K562 (cell line): Measurements from ENCODE around the gene BAD. TPM values are rescaled to one million over a fixed set of nuclear protein-coding genes. Genes with fewer than 3 reads are reported as not detected.

Experiments used
- ATAC-seq: fragments of 200-7000 bp; cut with Tn5 transposase; 3 replicates; pipeline ENCODE4 v1.9.1; 2020; ENCODE audit warnings: moderate library complexity
- BruUV-seq: library from RNA; stranded (reverse); fragments of 400-500 nt; replicated peaks from 2 replicates; lab custom pipeline; 2021; lab: Mats Ljungman, UMichigan
- CTCF ChIA-PET: fragments of 300-600 bp; formaldehyde crosslinking; extraction: SDS; loops from one replicate; lab custom pipeline; 2021; ENCODE audit warnings: low intra/inter-chr PET ratio; lab: Yijun Ruan, JAX
- POLR2A ChIA-PET: fragments of 300-600, 350-650 bp; sonication (Branson Sonifier 250); formaldehyde crosslinking; extraction: SDS; loops from one replicate; lab custom pipeline; 2021; ENCODE audit warnings: antibody characterized with exemption, inconsistent platforms; lab: Yijun Ruan, JAX
- DNase-seq, 4 experiments: peaks; one replicate each; pipeline versions ENCODE4 v3.0.0 to v3.0.0-alpha.2; 2011 to 2018; ENCODE audit warnings: low spot score in 3 of 4, mixed read lengths in 3 of 4; ENCODE audit errors: extremely low read depth in 1 of 4
- FAIRE-seq: peaks from 2 replicates; lab custom pipeline; 2011; peaks lifted over from hg19 to GRCh38; lab: Jason Lieb, UNC
- H2AFZ ChIP-seq: 2 replicates; pipeline ENCODE4 v1.6.0; 2011; ENCODE audit warnings: low read depth, low read length, control low read depth, inconsistent platforms
- H3K27ac ChIP-seq: fragments of 200-600 bp; 3 replicates; pipeline ENCODE4 v1.8.0; 2011; ENCODE audit warnings: low read depth, mild to moderate bottlenecking, control low read depth, inconsistent platforms, low read length, moderate library complexity, mixed read lengths; ENCODE audit errors: extremely low read depth
- H3K27me3 ChIP-seq, 2 experiments: fragments of 300-600 bp in 1 of 2; 2 replicates in 1 of 2; 3 replicates in 1 of 2; pipeline versions ENCODE4 v1.6.0 to v1.8.0; 2011; ENCODE audit warnings: inconsistent platforms in 2 of 2, low read length in 2 of 2, mild to moderate bottlenecking in 1 of 2, mixed read lengths in 1 of 2, moderate library complexity in 1 of 2; ENCODE audit not compliant: control insufficient read depth in 2 of 2, insufficient read depth in 2 of 2
- H3K36me3 ChIP-seq: fragments of 300-600 bp; 3 replicates; pipeline ENCODE4 v1.8.0; 2011; ENCODE audit warnings: mild to moderate bottlenecking, low read length, inconsistent platforms; ENCODE audit not compliant: control insufficient read depth, insufficient read depth
- H3K4me1 ChIP-seq, 2 experiments: fragments of 200-600 bp in 1 of 2; replicated peaks in 1 of 2; 2 replicates in 1 of 2; 3 replicates in 1 of 2; pipeline versions ENCODE4 v1.5.1 to v1.8.0; 2011; ENCODE audit warnings: inconsistent platforms in 2 of 2, low read length in 2 of 2, mild to moderate bottlenecking in 1 of 2, mixed read lengths in 1 of 2, moderate library complexity in 1 of 2; ENCODE audit not compliant: control insufficient read depth in 2 of 2, insufficient read depth in 2 of 2
- H3K4me2 ChIP-seq: 2 replicates; pipeline ENCODE4 v1.6.1; 2011; ENCODE audit warnings: low read length, control low read depth, inconsistent platforms, mixed read lengths; ENCODE audit not compliant: insufficient read depth
- H3K4me3 ChIP-seq: fragments of 200-600 bp; sonication (generic), shearing (Covaris generic); 2 replicates; pipeline ENCODE4 v1.5.1; 2016; ENCODE audit warnings: control low read depth, inconsistent platforms
- H3K79me2 ChIP-seq: fragments of 200-600 bp; 3 replicates; pipeline ENCODE4 v1.8.0; 2011; ENCODE audit warnings: low read length, inconsistent platforms; ENCODE audit not compliant: control insufficient read depth, insufficient read depth
- H3K9ac ChIP-seq, 2 experiments: 2 replicates each; pipeline versions ENCODE4 v1.6.0 to v1.6.1; 2011; ENCODE audit warnings: low read depth in 2 of 2, low read length in 2 of 2, control low read depth in 1 of 2, inconsistent platforms in 1 of 2, mild to moderate bottlenecking in 1 of 2, mixed read lengths in 1 of 2; ENCODE audit not compliant: insufficient read depth in 1 of 2
- H3K9me1 ChIP-seq: one replicate; pipeline ENCODE4 v1.6.0; 2011; ENCODE audit warnings: inconsistent platforms, mild to moderate bottlenecking, low read length, moderate library complexity; ENCODE audit not compliant: control insufficient read depth, insufficient read depth
- H3K9me3 ChIP-seq: replicated peaks from 2 replicates; pipeline ENCODE4 v1.5.1; 2011; ENCODE audit warnings: low read depth, low read length, inconsistent platforms; ENCODE audit not compliant: control insufficient read depth, insufficient read depth
- H4K20me1 ChIP-seq: replicated peaks from 2 replicates; pipeline ENCODE4 v1.6.1; 2011; ENCODE audit warnings: low read length, inconsistent platforms, mixed read lengths; ENCODE audit not compliant: control insufficient read depth, insufficient read depth
- BCOR ChIP-seq: fragments of 450-650 bp; IDR thresholded peaks from 2 replicates; pipeline ENCODE4 v1.6.1; 2016
- BRCA1 ChIP-seq, 2 experiments: fragments of 450-650 bp in 1 of 2; sonication (generic) in 1 of 2; formaldehyde crosslinking in 1 of 2; IDR thresholded peaks; 2 replicates each; pipeline versions ENCODE4 v1.5.0 to v1.6.1; 2017 to 2020; ENCODE audit warnings: mild to moderate bottlenecking in 1 of 2, missing genetic modification reagents in 1 of 2
- CTBP1 ChIP-seq: fragments of 450-650 bp; IDR thresholded peaks from 2 replicates; pipeline ENCODE4 v1.6.1; 2016; ENCODE audit warnings: borderline replicate concordance
- KDM1A ChIP-seq, 2 experiments: fragments of 450-650 bp; IDR thresholded peaks; 2 replicates each; pipeline ENCODE4 v1.6.1; 2016; ENCODE audit warnings: mild to moderate bottlenecking in 2 of 2
- KLF6 ChIP-seq: fragments of 250-450 bp; sonication (Bioruptor Pico); IDR thresholded peaks from 2 replicates; pipeline ENCODE4 v1.4.0; 2020; ENCODE audit warnings: mild to moderate bottlenecking, moderate library complexity, borderline replicate concordance
- NBN ChIP-seq: fragments of 450-650 bp; IDR thresholded peaks from 2 replicates; pipeline ENCODE4 v1.6.1; 2016; ENCODE audit warnings: low read depth, mild to moderate bottlenecking
- PHB ChIP-seq: fragments of 250-450 bp; sonication (Bioruptor Pico); IDR thresholded peaks from 2 replicates; pipeline ENCODE4 v1.5.0; 2021
- RBFOX2 ChIP-seq: fragments of 200-400 bp; formaldehyde crosslinking; IDR thresholded peaks from 2 replicates; pipeline ENCODE4 v1.6.1; 2017; ENCODE audit warnings: low read depth, mild to moderate bottlenecking, low read length, moderate library complexity
- SRSF9 ChIP-seq: fragments of 200-400 bp; formaldehyde crosslinking; IDR thresholded peaks from 2 replicates; pipeline ENCODE4 v1.6.1; 2017; ENCODE audit warnings: low read depth, low read length, borderline replicate concordance
- WGBS: fragments of 100-300 bp; shearing (Covaris generic); methylation state at CpG from one replicate; pipeline ENCODE4 v1.1.6; 2016; ENCODE audit warnings: low coverage, mixed read lengths; ENCODE audit not compliant: insufficient coverage; ENCODE audit errors: missing lambda C conversion rate; 5-methylcytosine and 5-hydroxymethylcytosine counted together
- in situ Hi-C: fragments of 300-500 bp; cut with MboI; formaldehyde crosslinking; loops from 4 replicates; pipeline ENCODE4 v1.15.0; 2018; ENCODE audit warnings: inconsistent platforms, mixed read lengths
- intact Hi-C: fragments of 100-400 bp; cut with micrococcal nuclease; formaldehyde crosslinking; loops from 2 replicates; pipeline ENCODE4 v1.14.2; 2022
- polyA plus RNA-seq, 8 experiments: library from polyadenylated mRNA; depleted of rRNA in 4 of 8; stranded (reverse) in 5 of 8; unstranded in 3 of 8; fragments of >200 nt; fragmentation: Nextera tagmentation in 2 of 8; fragmentation: Illumina TruSeq in 1 of 8; extraction: Ambion mirVana in 2 of 8; extraction: Trizol in 1 of 8; gene quantifications; 2 replicates each; pipeline versions ENCODE4 v1.2.1 to v1.2.3, GENCODE V29; 2011 to 2014; ENCODE audit warnings: inconsistent platforms in 1 of 8, missing spikeins in 1 of 8
- total RNA-seq, 7 experiments: library from RNA; depleted of rRNA in 6 of 7; stranded (reverse); fragments of >200 nt in 6 of 7; fragmentation: Illumina TruSeq in 2 of 7; extraction: Trizol in 2 of 7; gene quantifications; 2 replicates each; pipeline versions ENCODE4 v1.2.1 to v1.2.3, GENCODE V29; 2011 to 2021; ENCODE audit warnings: low replicate concordance in 1 of 7
- TF ChIP-seq, protein P1 (sequence below): sonication (generic); formaldehyde crosslinking; IDR thresholded peaks from 2 replicates; pipeline ENCODE4 v1.8.1; 2023; ENCODE audit warnings: mild to moderate bottlenecking, missing genetic modification reagents
- TF ChIP-seq, protein P2 (sequence below), 3 experiments: IDR thresholded peaks in 2 of 3; conservative IDR thresholded peaks in 1 of 3; 2 replicates each; pipeline ENCODE4 v1.5.1; 2011 to 2012; ENCODE audit warnings: low read length in 3 of 3, mild to moderate bottlenecking in 3 of 3, control low read depth in 2 of 3, improper control_type of control experiment in 1 of 3, inconsistent platforms in 1 of 3, low read depth in 1 of 3, mixed read lengths in 1 of 3, moderate library complexity in 1 of 3; ENCODE audit not compliant: insufficient read depth in 2 of 3
- TF ChIP-seq, protein P3 (sequence below): fragments of 250-450 bp; sonication (Bioruptor Pico); IDR thresholded peaks from 2 replicates; pipeline ENCODE4 v1.8.0; 2021; ENCODE audit warnings: moderate library complexity, mild to moderate bottlenecking, inconsistent platforms
- TF ChIP-seq, protein P4 (sequence below): fragments of 450-650 bp; IDR thresholded peaks from 2 replicates; pipeline ENCODE4 v1.6.1; 2016

The BAD gene
- total and polyA plus RNA-seq, 9 of the 15 experiments (the other 6 are each of a cell fraction or from before 2014, with no cell fraction given): 0.61 to 45.6 (median 11.8) TPM

DNA sequence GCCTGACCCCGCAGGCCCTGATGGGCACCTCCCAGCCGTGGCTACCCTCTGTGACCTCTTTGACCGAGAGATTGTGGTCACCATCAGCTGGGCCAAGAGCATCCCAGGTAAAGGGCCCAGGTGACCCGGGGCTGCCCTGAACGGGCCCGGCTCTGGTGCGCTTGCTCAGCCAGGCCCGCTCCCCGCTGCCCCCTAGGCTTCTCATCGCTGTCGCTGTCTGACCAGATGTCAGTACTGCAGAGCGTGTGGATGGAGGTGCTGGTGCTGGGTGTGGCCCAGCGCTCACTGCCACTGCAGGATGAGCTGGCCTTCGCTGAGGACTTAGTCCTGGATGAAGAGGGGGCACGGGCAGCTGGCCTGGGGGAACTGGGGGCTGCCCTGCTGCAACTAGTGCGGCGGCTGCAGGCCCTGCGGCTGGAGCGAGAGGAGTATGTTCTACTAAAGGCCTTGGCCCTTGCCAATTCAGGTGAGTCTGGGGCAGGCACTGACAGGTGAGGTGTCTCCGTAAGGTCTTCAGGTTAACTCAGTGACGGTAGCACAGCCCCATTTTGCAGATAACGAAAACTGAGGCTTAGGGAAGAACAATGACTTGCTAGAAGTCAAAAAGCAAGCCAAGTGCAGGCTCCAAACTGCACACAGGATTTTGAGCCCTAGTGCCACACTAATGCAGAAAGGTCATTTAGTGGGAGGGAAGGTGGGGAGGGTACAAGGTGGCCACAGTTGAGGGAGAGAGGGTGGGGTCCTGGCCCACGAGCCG, 30.5 kb upstream of the BAD start:
- ATAC-seq (no peak), FAIRE-seq (no peak), DNase-seq (no peak)
- intact Hi-C loops: no loop called here
- ChIA-PET POLR2A (interaction anchor here (0.5 to 1.0 kb wide), 3 partner anchors 8 to 111 kb away, joined by 3 to 4 read pairs (median 3); no protein-coding TSS in a partner anchor), CTCF (no interaction called here)
- H3K79me2 ChIP-seq: peaks cover 49% of the 10 kb centered on the region
- no peaks in the 10 kb centered on the region; the same call in 1 of the 2 replicates for H4K20me1 ChIP-seq
- H3K36me3 ChIP-seq: peaks cover 63% of the 10 kb centered on the region
- H3K4me3 ChIP-seq: no peak overlapping the region
- peaks cover 8 to 63% of the 10 kb centered on the region in 2 experiments; a peak in 4 of 5 replicates for H3K4me1 ChIP-seq
- no peaks in the 10 kb centered on the region for H3K9me1 ChIP-seq
- no peak overlapping the region for H3K4me2 ChIP-seq
- no peak overlapping the region; the same call in 2 of the 3 replicates for H3K27ac ChIP-seq
- H3K27me3 ChIP-seq: no peaks in the 10 kb centered on the region
- H3K9ac ChIP-seq: peak overlapping the region in 1 of 2 experiments; percentile 20; a peak in 1 of 4 replicates
- in situ Hi-C loops: no loop called here
- BruUV-seq: no TSS peak
- H2AFZ ChIP-seq: no peak overlapping the region
- WGBS: 88% methylated on average over 23 of the region's 24 CpGs
- no peaks in the 10 kb centered on the region for H3K9me3 ChIP-seq
- TF ChIP-seq SRSF9 (no peak), RBFOX2 (0 out of 2 replicates have a peak, but pooled peaks have one; percentile 22), KLF6 (CRISPR knock-in tag) (no peak), NBN (no peak), BCOR (peak; percentile 68), BRCA1 (IDR thresholded peaks at IDR 0.05) (no peak), BRCA1 (CRISPR knock-in tag; IDR thresholded peaks at IDR 0.05) (no peak), KDM1A (IDR thresholded peaks at IDR 0.05) (peak; percentile 16 to 45; a peak in 1 of 4 replicates), PHB (CRISPR knock-in tag) (no peak), CTBP1 (0 out of 2 replicates have a peak, but pooled peaks have one; percentile 6)
- TF ChIP-seq, protein P1, sequence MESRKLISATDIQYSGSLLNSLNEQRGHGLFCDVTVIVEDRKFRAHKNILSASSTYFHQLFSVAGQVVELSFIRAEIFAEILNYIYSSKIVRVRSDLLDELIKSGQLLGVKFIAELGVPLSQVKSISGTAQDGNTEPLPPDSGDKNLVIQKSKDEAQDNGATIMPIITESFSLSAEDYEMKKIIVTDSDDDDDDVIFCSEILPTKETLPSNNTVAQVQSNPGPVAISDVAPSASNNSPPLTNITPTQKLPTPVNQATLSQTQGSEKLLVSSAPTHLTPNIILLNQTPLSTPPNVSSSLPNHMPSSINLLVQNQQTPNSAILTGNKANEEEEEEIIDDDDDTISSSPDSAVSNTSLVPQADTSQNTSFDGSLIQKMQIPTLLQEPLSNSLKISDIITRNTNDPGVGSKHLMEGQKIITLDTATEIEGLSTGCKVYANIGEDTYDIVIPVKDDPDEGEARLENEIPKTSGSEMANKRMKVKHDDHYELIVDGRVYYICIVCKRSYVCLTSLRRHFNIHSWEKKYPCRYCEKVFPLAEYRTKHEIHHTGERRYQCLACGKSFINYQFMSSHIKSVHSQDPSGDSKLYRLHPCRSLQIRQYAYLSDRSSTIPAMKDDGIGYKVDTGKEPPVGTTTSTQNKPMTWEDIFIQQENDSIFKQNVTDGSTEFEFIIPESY (CRISPR knock-in tag): 0 out of 2 replicates have a peak, but pooled peaks have one; percentile 60
- TF ChIP-seq, protein P2, sequence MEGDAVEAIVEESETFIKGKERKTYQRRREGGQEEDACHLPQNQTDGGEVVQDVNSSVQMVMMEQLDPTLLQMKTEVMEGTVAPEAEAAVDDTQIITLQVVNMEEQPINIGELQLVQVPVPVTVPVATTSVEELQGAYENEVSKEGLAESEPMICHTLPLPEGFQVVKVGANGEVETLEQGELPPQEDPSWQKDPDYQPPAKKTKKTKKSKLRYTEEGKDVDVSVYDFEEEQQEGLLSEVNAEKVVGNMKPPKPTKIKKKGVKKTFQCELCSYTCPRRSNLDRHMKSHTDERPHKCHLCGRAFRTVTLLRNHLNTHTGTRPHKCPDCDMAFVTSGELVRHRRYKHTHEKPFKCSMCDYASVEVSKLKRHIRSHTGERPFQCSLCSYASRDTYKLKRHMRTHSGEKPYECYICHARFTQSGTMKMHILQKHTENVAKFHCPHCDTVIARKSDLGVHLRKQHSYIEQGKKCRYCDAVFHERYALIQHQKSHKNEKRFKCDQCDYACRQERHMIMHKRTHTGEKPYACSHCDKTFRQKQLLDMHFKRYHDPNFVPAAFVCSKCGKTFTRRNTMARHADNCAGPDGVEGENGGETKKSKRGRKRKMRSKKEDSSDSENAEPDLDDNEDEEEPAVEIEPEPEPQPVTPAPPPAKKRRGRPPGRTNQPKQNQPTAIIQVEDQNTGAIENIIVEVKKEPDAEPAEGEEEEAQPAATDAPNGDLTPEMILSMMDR (IDR thresholded peaks at IDR 0.05 in 2 of 3, conservative IDR thresholded peaks at IDR 0.05 in 1 of 3; ENCODE audit: insufficient read depth in 2 of 3, low read depth in 1 of 3, low read length in 3 of 3): 0 out of 6 replicates have a peak, but pooled peaks of 1 of the 3 experiments have one; percentile 4
- TF ChIP-seq, protein P3, sequence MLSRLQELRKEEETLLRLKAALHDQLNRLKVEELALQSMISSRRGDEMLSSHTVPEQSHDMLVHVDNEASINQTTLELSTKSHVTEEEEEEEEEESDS: no peak
- TF ChIP-seq, protein P4, sequence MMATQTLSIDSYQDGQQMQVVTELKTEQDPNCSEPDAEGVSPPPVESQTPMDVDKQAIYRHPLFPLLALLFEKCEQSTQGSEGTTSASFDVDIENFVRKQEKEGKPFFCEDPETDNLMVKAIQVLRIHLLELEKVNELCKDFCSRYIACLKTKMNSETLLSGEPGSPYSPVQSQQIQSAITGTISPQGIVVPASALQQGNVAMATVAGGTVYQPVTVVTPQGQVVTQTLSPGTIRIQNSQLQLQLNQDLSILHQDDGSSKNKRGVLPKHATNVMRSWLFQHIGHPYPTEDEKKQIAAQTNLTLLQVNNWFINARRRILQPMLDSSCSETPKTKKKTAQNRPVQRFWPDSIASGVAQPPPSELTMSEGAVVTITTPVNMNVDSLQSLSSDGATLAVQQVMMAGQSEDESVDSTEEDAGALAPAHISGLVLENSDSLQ: 0 out of 2 replicates have a peak, but pooled peaks have one; percentile 1
